ENCODE data around the gene MUSK. TPM values are rescaled to one million over a fixed set of nuclear protein-coding genes. Genes with fewer than 3 reads are reported as not detected.

MUSK gene
- total RNA-seq, 3 donors from 2014 or later, result 0.32 TPM; not detected in 2

DNA sequence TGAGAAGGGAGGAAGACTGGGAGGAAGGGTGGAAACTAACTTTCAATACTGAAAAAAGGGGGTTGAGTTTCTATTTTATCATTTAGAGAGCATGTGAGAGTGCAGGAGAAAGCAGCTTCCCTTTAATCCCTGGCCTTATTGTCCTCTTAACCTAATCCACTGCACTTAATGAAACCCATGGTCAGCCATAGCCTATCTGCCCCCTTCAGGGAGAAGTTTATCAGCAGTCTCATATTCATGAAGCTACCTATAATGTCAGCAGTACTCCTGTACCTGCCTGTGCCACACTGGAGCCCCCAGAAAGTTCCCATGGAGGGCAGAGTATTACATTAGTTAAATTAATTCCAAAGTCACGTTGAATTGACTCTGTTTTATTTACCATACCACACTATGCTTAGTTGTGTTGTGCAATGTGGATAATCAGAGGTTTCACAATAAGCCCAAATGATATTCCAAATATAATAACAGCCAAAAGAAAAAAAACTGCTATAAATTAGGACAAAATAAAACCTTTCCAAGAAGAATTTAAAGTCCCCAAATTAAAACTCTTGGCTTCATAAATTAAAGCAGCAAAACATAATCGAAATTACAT is 62.9 kb downstream of the MUSK start:
- Histone ChIP-seq H3K9me3 (no peaks in the 10 kb centered on the region), H3K27me3 (no peaks in the 10 kb centered on the region), H3K27ac (peak overlapping the region in 1 of 2 donors; percentile 52), H3K36me3 (no peaks in the 10 kb centered on the region), H3K4me3 (no peak overlapping the region), H3K4me1 (no peaks in the 10 kb centered on the region)
- DNase-seq (ENCODE audit: low spot score in 2 of 2), result no peak
- intact Hi-C loops (cut with DNase I; ENCODE audit: low total_unique reads), result no loop called here
- no peak for TF ChIP-seq POLR2A (IDR thresholded peaks at IDR 0.05)
- TF ChIP-seq, protein P1, sequence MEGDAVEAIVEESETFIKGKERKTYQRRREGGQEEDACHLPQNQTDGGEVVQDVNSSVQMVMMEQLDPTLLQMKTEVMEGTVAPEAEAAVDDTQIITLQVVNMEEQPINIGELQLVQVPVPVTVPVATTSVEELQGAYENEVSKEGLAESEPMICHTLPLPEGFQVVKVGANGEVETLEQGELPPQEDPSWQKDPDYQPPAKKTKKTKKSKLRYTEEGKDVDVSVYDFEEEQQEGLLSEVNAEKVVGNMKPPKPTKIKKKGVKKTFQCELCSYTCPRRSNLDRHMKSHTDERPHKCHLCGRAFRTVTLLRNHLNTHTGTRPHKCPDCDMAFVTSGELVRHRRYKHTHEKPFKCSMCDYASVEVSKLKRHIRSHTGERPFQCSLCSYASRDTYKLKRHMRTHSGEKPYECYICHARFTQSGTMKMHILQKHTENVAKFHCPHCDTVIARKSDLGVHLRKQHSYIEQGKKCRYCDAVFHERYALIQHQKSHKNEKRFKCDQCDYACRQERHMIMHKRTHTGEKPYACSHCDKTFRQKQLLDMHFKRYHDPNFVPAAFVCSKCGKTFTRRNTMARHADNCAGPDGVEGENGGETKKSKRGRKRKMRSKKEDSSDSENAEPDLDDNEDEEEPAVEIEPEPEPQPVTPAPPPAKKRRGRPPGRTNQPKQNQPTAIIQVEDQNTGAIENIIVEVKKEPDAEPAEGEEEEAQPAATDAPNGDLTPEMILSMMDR (IDR thresholded peaks at IDR 0.05), result no peak
- no peak for TF ChIP-seq POLR2AphosphoS5 (IDR thresholded peaks at IDR 0.05)

DNA sequence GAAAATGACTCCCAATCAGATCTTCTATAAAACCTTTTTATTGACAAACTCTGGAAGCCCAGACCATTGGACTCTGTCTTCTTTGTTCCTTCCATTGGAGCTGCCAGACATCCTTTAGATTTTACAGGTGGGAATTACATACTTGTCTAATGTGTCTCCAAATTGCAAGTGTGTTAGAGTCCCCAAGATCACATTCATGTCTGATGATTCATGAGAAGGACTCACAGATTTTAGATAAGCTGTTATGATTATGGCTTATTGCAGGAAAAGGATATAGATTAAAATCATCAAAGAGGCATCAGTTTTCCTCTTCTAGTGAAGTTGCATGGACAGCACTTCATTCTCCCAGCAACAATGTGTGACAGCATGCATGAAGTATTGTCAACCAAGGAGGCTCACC is 70.4 kb downstream of the MUSK start:
- H3K4me1 ChIP-seq, result no peaks in the 10 kb centered on the region
- TF ChIP-seq POLR2AphosphoS5 (IDR thresholded peaks at IDR 0.05) (no peak), POLR2A (IDR thresholded peaks at IDR 0.05) (no peak)
- TF ChIP-seq, protein P1 (IDR thresholded peaks at IDR 0.05), result no peak
- no peaks in the 10 kb centered on the region for H3K36me3 ChIP-seq
- DNase-seq (ENCODE audit: low spot score in 2 of 2), result no peak
- H3K4me3 ChIP-seq, result no peak overlapping the region
- no peaks in the 10 kb centered on the region for H3K27me3 ChIP-seq
- intact Hi-C loops (cut with DNase I; ENCODE audit: low total_unique reads), result no loop called here
- no peaks in the 10 kb centered on the region for H3K9me3 ChIP-seq
- H3K27ac ChIP-seq, result no peak overlapping the region

DNA sequence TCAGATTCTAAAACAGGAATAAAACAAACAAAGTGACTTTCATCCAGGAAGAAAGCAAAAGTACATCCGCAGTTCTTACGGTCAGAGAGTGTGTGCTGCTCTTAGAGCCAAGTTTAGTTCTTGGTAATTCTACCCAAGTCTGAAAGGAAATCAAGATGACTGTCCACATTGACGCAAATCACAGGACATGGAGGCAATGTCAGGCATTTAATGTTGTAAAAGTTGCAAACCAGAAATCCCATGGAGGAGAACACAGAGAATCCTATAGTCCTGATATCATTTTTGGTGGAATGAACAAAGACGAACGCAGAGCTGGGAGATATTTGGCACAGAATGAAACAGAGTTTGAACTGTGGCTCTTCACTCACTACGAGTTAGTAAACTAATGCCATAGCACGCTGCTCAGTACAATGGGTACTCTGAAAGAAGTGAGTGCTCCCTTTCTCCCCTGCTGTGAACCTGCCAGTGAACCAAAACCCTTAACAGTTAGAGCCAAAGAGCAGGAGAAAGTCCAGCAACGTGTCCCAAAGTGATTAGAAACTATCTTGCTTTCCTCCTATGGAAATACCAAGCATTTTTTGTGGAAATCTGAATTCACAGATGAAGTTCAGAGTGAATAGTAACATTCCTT is 74.3 kb downstream of the MUSK start:
- Histone ChIP-seq H3K4me1 (no peaks in the 10 kb centered on the region), H3K9me3 (no peaks in the 10 kb centered on the region), H3K4me3 (no peak overlapping the region), H3K27ac (peak overlapping the region in 1 of 2 donors; percentile 57), H3K27me3 (no peaks in the 10 kb centered on the region), H3K36me3 (no peaks in the 10 kb centered on the region)
- DNase-seq (ENCODE audit: low spot score in 2 of 2), result no peak
- intact Hi-C loops (cut with DNase I; ENCODE audit: low total_unique reads), result no loop called here
- TF ChIP-seq POLR2AphosphoS5 (IDR thresholded peaks at IDR 0.05) (no peak), POLR2A (IDR thresholded peaks at IDR 0.05) (no peak)
- TF ChIP-seq, protein P1 (IDR thresholded peaks at IDR 0.05), result no peak

DNA sequence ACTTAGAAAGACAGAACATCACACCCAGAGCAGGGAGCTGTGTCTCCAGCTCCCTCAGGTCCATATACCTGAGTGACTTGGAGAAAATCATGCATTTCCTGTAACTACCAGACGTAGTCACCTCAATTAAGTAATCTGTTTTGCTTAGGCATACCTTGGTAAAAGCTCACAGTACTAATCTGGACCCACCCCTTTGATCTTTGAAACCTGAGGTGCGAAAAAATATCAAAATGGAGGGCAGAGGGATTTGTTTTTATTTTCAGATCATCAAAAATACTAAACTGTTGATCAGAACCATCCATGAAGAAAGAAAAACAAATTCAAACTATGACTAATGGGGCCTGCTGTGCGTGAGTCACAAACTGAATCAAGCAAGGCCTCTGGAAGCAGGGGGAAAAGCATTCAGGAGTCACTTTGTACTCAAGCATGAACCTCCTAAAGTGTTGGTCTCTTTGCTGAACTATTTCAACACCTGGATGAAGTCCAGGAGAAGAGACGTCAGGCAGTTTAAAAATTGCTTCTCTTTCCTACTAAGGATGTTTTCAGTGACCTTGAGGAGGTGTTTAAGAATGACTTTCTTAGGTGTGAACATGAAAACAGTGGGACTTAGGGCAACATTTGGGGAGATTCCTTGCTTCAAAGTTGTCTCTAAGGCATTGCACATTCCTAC is 76.3 kb downstream of the MUSK start:
- Histone ChIP-seq H3K27me3 (no peaks in the 10 kb centered on the region), H3K4me1 (no peaks in the 10 kb centered on the region), H3K36me3 (no peaks in the 10 kb centered on the region), H3K4me3 (no peak overlapping the region), H3K9me3 (no peaks in the 10 kb centered on the region), H3K27ac (peak overlapping the region; percentile 83 to 92)
- DNase-seq (ENCODE audit: low spot score in 2 of 2), result no peak
- TF ChIP-seq, protein P1 (IDR thresholded peaks at IDR 0.05), result no peak
- TF ChIP-seq POLR2AphosphoS5 (IDR thresholded peaks at IDR 0.05), result peak; percentile 30 to 71 (median 58)
- no peak for TF ChIP-seq POLR2A (IDR thresholded peaks at IDR 0.05)
- intact Hi-C loops (cut with DNase I; ENCODE audit: low total_unique reads), result no loop called here

DNA sequence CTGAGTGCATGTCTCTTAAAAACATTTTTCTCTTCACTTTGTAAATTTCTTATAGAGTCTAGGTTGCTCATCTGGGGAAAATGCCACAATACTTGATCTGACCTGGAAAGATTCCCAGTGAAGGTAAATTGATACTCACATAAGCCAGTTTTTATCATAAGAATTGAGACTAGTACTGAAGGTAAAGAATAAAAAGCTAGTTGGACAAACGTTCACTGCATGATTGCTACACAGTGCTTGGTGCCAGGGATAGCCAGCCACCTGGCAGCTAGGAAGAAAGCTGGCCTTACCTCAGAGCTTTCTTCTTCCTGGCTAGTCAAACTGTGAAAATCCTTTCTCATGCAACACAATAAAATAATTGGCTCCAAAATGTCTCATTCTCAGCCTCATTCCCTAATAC is 77.1 kb downstream of the MUSK start:
- DNase-seq (ENCODE audit: low spot score in 2 of 2), result no peak
- Histone ChIP-seq H3K4me3 (no peak overlapping the region), H3K27me3 (no peaks in the 10 kb centered on the region), H3K27ac (peak overlapping the region; percentile 45 to 83), H3K9me3 (no peaks in the 10 kb centered on the region), H3K36me3 (no peaks in the 10 kb centered on the region), H3K4me1 (no peaks in the 10 kb centered on the region)
- TF ChIP-seq POLR2AphosphoS5 (IDR thresholded peaks at IDR 0.05), result no peak
- no peak for TF ChIP-seq POLR2A (IDR thresholded peaks at IDR 0.05)
- TF ChIP-seq, protein P1 (IDR thresholded peaks at IDR 0.05), result no peak
- intact Hi-C loops (cut with DNase I; ENCODE audit: low total_unique reads), result no loop called here
